Measurements from ENCODE around the gene JCAD. TPM values are rescaled to one million over a fixed set of nuclear protein-coding genes. Genes with fewer than 3 reads are reported as not detected.

The JCAD gene
- total and polyA plus RNA-seq, 2 of the 8 experiments (the other 6 are each of a cell fraction or from before 2014, with no cell fraction given): 0.56 to 5.2 TPM

GRCh38 chr10:30045961-30046360, 13.4 kb downstream of the JCAD start:
- 0 out of 2 replicates have a peak, but pooled peaks cover 1% of the 10 kb centered on the region for H3K23me2 ChIP-seq (ENCODE audit: low read depth, low read length)
- no peak overlapping the region for H2BK20ac ChIP-seq (ENCODE audit: low read length)
- H3K14ac ChIP-seq (ENCODE audit: insufficient read length): no peak overlapping the region
- H2BK15ac ChIP-seq (ENCODE audit: low read length): no peak overlapping the region
- H2BK12ac ChIP-seq (ENCODE audit: low read depth, low read length): no peak overlapping the region
- no peaks in the 10 kb centered on the region for H4K20me1 ChIP-seq (replicated peaks in 1 of 2; ENCODE audit: control insufficient read depth in 1 of 2, insufficient read depth in 2 of 2, low read length in 2 of 2)
- H3K9me3 ChIP-seq (ENCODE audit: insufficient read depth in 2 of 2, low read depth in 1 of 2, low read length in 1 of 2): no peaks in the 10 kb centered on the region
- DNase-seq (ENCODE audit: low read depth in 1 of 2, low spot score in 2 of 2) (no peak), FAIRE-seq (no peak)
- peaks cover 0 to 9% (median 5%) of the 10 kb centered on the region in 4 experiments; a peak in 4 of 7 replicates for H3K4me1 ChIP-seq (replicated peaks in 1 of 4; ENCODE audit: control insufficient read depth in 3 of 4, insufficient read depth in 4 of 4, low read length in 3 of 4)
- H3K4ac ChIP-seq (replicated peaks; ENCODE audit: insufficient read length, low read depth, low read length): no peak overlapping the region
- H3K56ac ChIP-seq (replicated peaks; ENCODE audit: insufficient read length, low read depth, low read length): no peak overlapping the region
- no peak overlapping the region for H4K5ac ChIP-seq (ENCODE audit: insufficient read length, low read depth, low read length)
- no peak overlapping the region for H2BK120ac ChIP-seq (replicated peaks; ENCODE audit: low read depth, low read length)
- no peaks in the 10 kb centered on the region; a peak in 1 of 7 replicates for H3K27me3 ChIP-seq (replicated peaks in 1 of 4; ENCODE audit: control insufficient read depth in 3 of 4, extremely low read depth in 1 of 4, insufficient read depth in 3 of 4, low read length in 3 of 4)
- no peak overlapping the region for H4K8ac ChIP-seq (ENCODE audit: extremely low read depth, insufficient read depth, low read length)
- H3K27ac ChIP-seq (ENCODE audit: low read depth, low read length): no peak overlapping the region
- H3K79me1 ChIP-seq (ENCODE audit: low read depth, low read length): no peaks in the 10 kb centered on the region
- no peak overlapping the region for H3K23ac ChIP-seq (ENCODE audit: insufficient read length)
- H3K18ac ChIP-seq (ENCODE audit: extremely low read depth, low read length): no peak overlapping the region
- CTCF ChIA-PET (ENCODE audit: partially characterized antibody): interaction anchor here (1.2 kb wide), 1 partner anchor 20 kb away, joined by 5 read pairs; no protein-coding TSS in a partner anchor
- no peaks in the 10 kb centered on the region for H3K36me3 ChIP-seq (ENCODE audit: control insufficient read depth in 2 of 4, insufficient read depth in 4 of 4, low read length in 3 of 4)
- no peak overlapping the region; a peak in 1 of 7 replicates for H3K9ac ChIP-seq (replicated peaks in 1 of 4; ENCODE audit: extremely low read depth in 1 of 4, low read depth in 3 of 4, low read length in 3 of 4)
- no peak for TF ChIP-seq POLR2AphosphoS5 (IDR thresholded peaks at IDR 0.05; ENCODE audit: low read depth, low read length)
- TF ChIP-seq CEBPB (IDR thresholded peaks at IDR 0.05; ENCODE audit: low read depth, low read length): no peak
- no peak for TF ChIP-seq TAF1 (IDR thresholded peaks at IDR 0.05; ENCODE audit: low read depth, low read length)
- no peak for TF ChIP-seq BCL11A (IDR thresholded peaks at IDR 0.05; ENCODE audit: low read depth in 2 of 2, low read length in 2 of 2)
- TF ChIP-seq KDM1A (IDR thresholded peaks at IDR 0.05; ENCODE audit: borderline replicate concordance, low read length): no peak
- TF ChIP-seq MAFK (IDR thresholded peaks at IDR 0.05; ENCODE audit: low read depth, low read length): no peak
- TF ChIP-seq, protein P1, sequence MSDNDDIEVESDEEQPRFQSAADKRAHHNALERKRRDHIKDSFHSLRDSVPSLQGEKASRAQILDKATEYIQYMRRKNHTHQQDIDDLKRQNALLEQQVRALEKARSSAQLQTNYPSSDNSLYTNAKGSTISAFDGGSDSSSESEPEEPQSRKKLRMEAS (IDR thresholded peaks at IDR 0.05): no peak
- TF ChIP-seq BRCA1 (IDR thresholded peaks at IDR 0.05; ENCODE audit: low read depth, low read length): no peak
- no peak for TF ChIP-seq SUZ12 (IDR thresholded peaks at IDR 0.05; ENCODE audit: low read length)
- no peak for TF ChIP-seq EGR1 (IDR thresholded peaks at IDR 0.05; ENCODE audit: borderline replicate concordance, low read depth, low read length)
- no peak for TF ChIP-seq HDAC6 (IDR thresholded peaks at IDR 0.05; ENCODE audit: low read depth, low read length)
- TF ChIP-seq JUN (IDR thresholded peaks at IDR 0.05; ENCODE audit: low read depth, low read length): no peak
- H4K91ac ChIP-seq (replicated peaks; ENCODE audit: insufficient read length, low read length): no peak overlapping the region
- H2AK5ac ChIP-seq (ENCODE audit: low read depth, low read length): no peak overlapping the region
- no peak overlapping the region for H3K4me2 ChIP-seq (ENCODE audit: insufficient read depth in 1 of 2, low read depth in 2 of 2, low read length in 2 of 2)
- no peak overlapping the region for H2AFZ ChIP-seq (ENCODE audit: low read length)
- 87% methylated on average over 7 of the region's 7 CpGs; no CpG with 5 or more reads in 1 of the 2 experiments for WGBS, 2 experiments (ENCODE audit: extremely low coverage in 1 of 2, insufficient coverage in 1 of 2, insufficient read length in 1 of 2, insufficient replicate concordance in 2 of 2, low coverage in 1 of 2, low lambda C conversion rate in 2 of 2, missing lambda C conversion rate in 1 of 2)
- H3K4me3 ChIP-seq (ENCODE audit: extremely low read depth in 1 of 4, insufficient read depth in 2 of 4, low read depth in 3 of 4, low read length in 4 of 4): no peak overlapping the region
- H3K79me2 ChIP-seq (ENCODE audit: control insufficient read depth in 1 of 2, insufficient read depth in 2 of 2, low read length in 2 of 2): no peaks in the 10 kb centered on the region
- POLR2A ChIA-PET (ENCODE audit: partially characterized antibody): no interaction called here
- no peak overlapping the region for H2BK5ac ChIP-seq (ENCODE audit: low read depth, low read length)
